NT2/D1 (cell line): ENCODE data around the gene MTERF1.

Source experiments
- DNase-seq: peaks from one replicate; pipeline ENCODE4 v3.0.0-alpha.2; 2011; ENCODE audit warnings: low read depth, low spot score
- H3K27me3 ChIP-seq: 2 replicates; pipeline ENCODE4 v1.6.0; 2011; ENCODE audit warnings: mild to moderate bottlenecking; ENCODE audit not compliant: insufficient read length, insufficient read depth
- H3K36me3 ChIP-seq: 2 replicates; pipeline ENCODE4 v1.6.1; 2011; ENCODE audit warnings: mild to moderate bottlenecking, low read length, mixed read lengths; ENCODE audit not compliant: insufficient read depth, insufficient read length
- H3K4me1 ChIP-seq: 2 replicates; pipeline ENCODE4 v1.5.1; 2011; ENCODE audit not compliant: insufficient read depth, insufficient read length
- H3K4me3 ChIP-seq: 2 replicates; pipeline ENCODE4 v1.5.1; 2011; ENCODE audit warnings: low read depth; ENCODE audit not compliant: insufficient read length
- H3K9ac ChIP-seq: 2 replicates; pipeline ENCODE4 v1.6.0; 2011; ENCODE audit warnings: low read depth; ENCODE audit not compliant: insufficient read length
- H3K9me3 ChIP-seq: 2 replicates; pipeline ENCODE4 v1.5.1; 2011; ENCODE audit warnings: mild to moderate bottlenecking, low read length; ENCODE audit not compliant: insufficient read depth
- SUZ12 ChIP-seq: IDR thresholded peaks from 2 replicates; pipeline ENCODE4 v1.6.1; 2011; ENCODE audit not compliant: insufficient read length, insufficient read depth; ENCODE audit errors: extremely low read depth
- YY1 ChIP-seq: IDR thresholded peaks from 2 replicates; pipeline ENCODE4 v1.6.1; 2011; ENCODE audit not compliant: insufficient read length, insufficient read depth
- ZNF274 ChIP-seq: IDR thresholded peaks from 2 replicates; pipeline ENCODE4 v1.6.1; 2011; ENCODE audit warnings: mild to moderate bottlenecking, low read depth, low read length

Gene MTERF1

DNA sequence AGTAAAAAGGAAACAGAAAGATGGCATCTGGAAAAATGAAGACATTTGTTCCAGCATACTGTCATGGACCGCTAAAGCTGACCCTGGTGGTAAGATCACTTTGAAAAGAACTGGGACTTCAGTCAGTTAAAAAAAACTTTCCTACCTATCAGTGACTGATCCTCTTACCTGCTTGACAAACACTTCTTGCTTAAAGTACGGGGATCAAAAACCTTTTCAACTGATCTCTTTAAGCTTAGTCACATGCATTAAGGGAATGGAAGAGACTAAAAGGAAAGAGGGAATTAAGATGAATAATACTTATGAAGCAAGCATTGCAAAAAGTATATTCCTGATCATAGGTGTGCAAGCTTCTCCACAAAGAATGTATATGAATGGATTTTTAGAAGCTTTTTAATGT is 42.1 kb downstream of the MTERF1 start:
- no peak for DNase-seq
- no peak overlapping the region for H3K4me3 ChIP-seq
- no peaks in the 10 kb centered on the region for H3K36me3 ChIP-seq
- no peaks in the 10 kb centered on the region for H3K9me3 ChIP-seq
- H3K27me3 ChIP-seq: no peaks in the 10 kb centered on the region
- no peak for TF ChIP-seq YY1
- TF ChIP-seq ZNF274: no peak
- TF ChIP-seq SUZ12: no peak
- no peak overlapping the region for H3K9ac ChIP-seq
- H3K4me1 ChIP-seq: no peaks in the 10 kb centered on the region

GRCh38 chr7:91837397-91838070 is 43.0 kb downstream of the MTERF1 start:
- H3K4me3 ChIP-seq: no peak overlapping the region
- DNase-seq: no peak
- H3K9ac ChIP-seq: no peak overlapping the region
- no peaks in the 10 kb centered on the region for H3K9me3 ChIP-seq
- H3K36me3 ChIP-seq: no peaks in the 10 kb centered on the region
- H3K27me3 ChIP-seq: no peaks in the 10 kb centered on the region
- no peaks in the 10 kb centered on the region for H3K4me1 ChIP-seq
- TF ChIP-seq ZNF274 (no peak), YY1 (no peak), SUZ12 (no peak)

GRCh38 chr7:91835826-91836368 is 44.6 kb downstream of the MTERF1 start:
- Histone ChIP-seq H3K9ac (no peak overlapping the region), H3K4me1 (no peaks in the 10 kb centered on the region), H3K36me3 (no peaks in the 10 kb centered on the region), H3K27me3 (no peaks in the 10 kb centered on the region), H3K9me3 (no peaks in the 10 kb centered on the region), H3K4me3 (no peak overlapping the region)
- TF ChIP-seq ZNF274 (no peak), SUZ12 (no peak), YY1 (no peak)
- no peak for DNase-seq

- H3K4me3 ChIP-seq: no peak overlapping the region
- H3K9me3 ChIP-seq: no peaks in the 10 kb centered on the region
- DNase-seq: no peak
- no peaks in the 10 kb centered on the region for H3K27me3 ChIP-seq
- H3K4me1 ChIP-seq: no peaks in the 10 kb centered on the region
- no peak overlapping the region for H3K9ac ChIP-seq
- TF ChIP-seq ZNF274 (no peak), YY1 (no peak), SUZ12 (no peak)
- no peaks in the 10 kb centered on the region for H3K36me3 ChIP-seq
Observed at GRCh38 chr7:91835091-91835825, 45.2 kb downstream of the MTERF1 start.

- no peak for DNase-seq
- Histone ChIP-seq H3K4me3 (no peak overlapping the region), H3K4me1 (no peaks in the 10 kb centered on the region), H3K9ac (no peak overlapping the region), H3K36me3 (no peaks in the 10 kb centered on the region), H3K27me3 (no peaks in the 10 kb centered on the region), H3K9me3 (no peaks in the 10 kb centered on the region)
- TF ChIP-seq ZNF274 (no peak), YY1 (no peak), SUZ12 (no peak)
Observed at GRCh38 chr7:91832493-91833045, 47.9 kb downstream of the MTERF1 start.

- no peak overlapping the region for H3K9ac ChIP-seq
- no peak for DNase-seq
- H3K9me3 ChIP-seq: no peaks in the 10 kb centered on the region
- H3K27me3 ChIP-seq: no peaks in the 10 kb centered on the region
- no peak overlapping the region for H3K4me3 ChIP-seq
- H3K4me1 ChIP-seq: no peaks in the 10 kb centered on the region
- no peak for TF ChIP-seq ZNF274
- no peak for TF ChIP-seq YY1
- no peak for TF ChIP-seq SUZ12
- H3K36me3 ChIP-seq: no peaks in the 10 kb centered on the region
Observed at GRCh38 chr7:91827169-91827568, 53.3 kb downstream of the MTERF1 start.

DNA sequence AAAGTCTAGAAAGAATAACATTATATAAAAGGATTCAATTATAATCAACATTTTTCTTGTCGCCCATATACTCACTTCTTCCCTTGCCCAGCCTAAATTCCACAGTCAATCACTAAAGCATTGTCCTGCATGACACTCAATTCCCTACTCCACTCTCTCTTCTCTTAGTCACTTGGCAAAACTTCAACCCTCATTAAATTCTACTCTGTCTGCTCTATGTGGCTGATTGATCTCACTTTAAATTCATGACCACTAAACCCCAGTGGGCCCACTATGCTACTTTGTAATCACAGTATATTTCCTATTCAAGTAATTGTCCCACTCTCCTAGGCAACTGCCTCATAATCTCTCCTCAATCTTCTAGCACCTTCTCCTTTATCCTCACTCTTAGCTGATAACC is 54.1 kb downstream of the MTERF1 start:
- H3K4me3 ChIP-seq: no peak overlapping the region
- DNase-seq: no peak
- H3K9ac ChIP-seq: no peak overlapping the region
- no peaks in the 10 kb centered on the region for H3K27me3 ChIP-seq
- no peaks in the 10 kb centered on the region for H3K9me3 ChIP-seq
- no peaks in the 10 kb centered on the region for H3K4me1 ChIP-seq
- TF ChIP-seq YY1 (no peak), SUZ12 (no peak), ZNF274 (no peak)
- no peaks in the 10 kb centered on the region for H3K36me3 ChIP-seq
